ENCODE data around the gene LRRC25.

- no peak for TF ChIP-seq POLR2A (IDR thresholded peaks at IDR 0.05)
- TF ChIP-seq CTCF (IDR thresholded peaks at IDR 0.05): no peak
Observed at GRCh38 chr19:18350490-18350889, 46.9 kb downstream of the LRRC25 start.
